GM12878 (cell line): ENCODE measurements around the gene NEMF. TPM values are rescaled to one million over a fixed set of nuclear protein-coding genes. Genes with fewer than 3 reads are reported as not detected.

Source experiments
- ATAC-seq: fragments of 200-7000 bp; cut with Tn5 transposase; 3 replicates; pipeline ENCODE4 v1.9.1; 2020; ENCODE audit warnings: mild to moderate bottlenecking, moderate library complexity
- Bru-seq: library from RNA; stranded (reverse); fragments of 400-500 nt; gene quantifications from one replicate; lab custom pipeline; 2021; lab: Mats Ljungman, UMichigan
- BruChase-seq, 2 experiments: library from RNA; stranded (reverse); fragments of 400-500 nt; gene quantifications; one replicate each; lab custom pipeline; 2021; lab: Mats Ljungman, UMichigan
- BruUV-seq: library from RNA; stranded (reverse); fragments of 400-500 nt; replicated peaks from 2 replicates; lab custom pipeline; 2021; lab: Mats Ljungman, UMichigan
- CTCF ChIA-PET: fragments of 300-600 bp; sonication (Branson Sonifier 250); formaldehyde crosslinking; extraction: SDS; loops from one replicate; lab custom pipeline; 2021; ENCODE audit warnings: inconsistent platforms; lab: Yijun Ruan, JAX
- POLR2A ChIA-PET: fragments of 350-600 bp; formaldehyde crosslinking; extraction: SDS; loops from one replicate; lab custom pipeline; 2021; ENCODE audit warnings: inconsistent platforms; lab: Charles Lee
- RAD21 ChIA-PET: fragments of 300-600 bp; sonication (Branson Sonifier 250); formaldehyde crosslinking; loops from one replicate; lab custom pipeline; 2023; ENCODE audit warnings: antibody characterized with exemption; ENCODE audit not compliant: unreplicated experiment; lab: Charles Lee
- SMC1A ChIA-PET: fragments of 300-600 bp; sonication (Branson Sonifier 250); formaldehyde crosslinking; loops from one replicate; lab custom pipeline; 2023; ENCODE audit not compliant: unreplicated experiment, uncharacterized antibody; lab: Charles Lee
- DNase-seq: peaks from one replicate; pipeline ENCODE4 v3.0.0-alpha.2; 2011; ENCODE audit warnings: low read depth, low spot score
- FAIRE-seq: peaks from 3 replicates; lab custom pipeline; 2011; peaks lifted over from hg19 to GRCh38; lab: Jason Lieb, UNC
- H2AFZ ChIP-seq: 2 replicates; pipeline ENCODE4 v1.6.0; 2011; ENCODE audit warnings: low read depth, low read length, control low read depth; ENCODE audit not compliant: control insufficient read depth
- H3K27ac ChIP-seq: 2 replicates; pipeline ENCODE4 v1.5.1; 2011; ENCODE audit warnings: control low read depth; ENCODE audit not compliant: control insufficient read depth, insufficient read depth
- H3K27me3 ChIP-seq, 2 experiments: replicated peaks in 1 of 2; 2 replicates each; pipeline versions ENCODE4 v1.6.0 to v1.6.1; 2011; ENCODE audit warnings: low read length in 1 of 2; ENCODE audit not compliant: control insufficient read depth in 2 of 2, insufficient read depth in 2 of 2
- H3K36me3 ChIP-seq, 2 experiments: 2 replicates each; pipeline ENCODE4 v1.5.1; 2011; ENCODE audit warnings: low read length in 1 of 2; ENCODE audit not compliant: control insufficient read depth in 2 of 2, insufficient read depth in 2 of 2
- H3K4me1 ChIP-seq: 2 replicates; pipeline ENCODE4 v1.6.1; 2011; ENCODE audit warnings: mild to moderate bottlenecking, low read length, moderate library complexity, mixed read lengths; ENCODE audit not compliant: control insufficient read depth, insufficient read depth
- H3K4me2 ChIP-seq: 2 replicates; pipeline ENCODE4 v1.6.0; 2011; ENCODE audit warnings: control low read depth; ENCODE audit not compliant: control insufficient read depth, insufficient read depth
- H3K4me3 ChIP-seq: fragments of 200-600 bp; sonication (generic); 2 replicates; pipeline ENCODE4 v1.5.1; 2016
- H3K79me2 ChIP-seq: 2 replicates; pipeline ENCODE4 v1.6.0; 2011; ENCODE audit warnings: low read length; ENCODE audit not compliant: control insufficient read depth, insufficient read depth
- H3K9ac ChIP-seq: 2 replicates; pipeline ENCODE4 v1.8.0; 2011; ENCODE audit warnings: low read length, control low read depth, mixed read lengths; ENCODE audit not compliant: control insufficient read depth, insufficient read depth
- H3K9me3 ChIP-seq: replicated peaks from 3 replicates; pipeline ENCODE4 v1.5.1; 2011; ENCODE audit warnings: mild to moderate bottlenecking, low read length; ENCODE audit not compliant: control insufficient read depth, insufficient read depth
- H4K20me1 ChIP-seq: 2 replicates; pipeline ENCODE4 v1.6.0; 2011; ENCODE audit not compliant: control insufficient read depth, insufficient read depth
- HDGF ChIP-seq: fragments of 450-650 bp; IDR thresholded peaks from 2 replicates; pipeline ENCODE4 v1.6.1; 2016; ENCODE audit warnings: antibody characterized with exemption
- LARP7 ChIP-seq: fragments of 450-650 bp; IDR thresholded peaks from 2 replicates; pipeline ENCODE4 v1.6.1; 2017; ENCODE audit warnings: mild to moderate bottlenecking
- SUPT20H ChIP-seq: IDR thresholded peaks from 2 replicates; pipeline ENCODE4 v1.6.1; 2011; ENCODE audit warnings: low read depth, mild to moderate bottlenecking, low read length, moderate library complexity, borderline replicate concordance; ENCODE audit not compliant: control insufficient read depth
- TBL1XR1 ChIP-seq: IDR thresholded peaks from 2 replicates; pipeline ENCODE4 v1.6.1; 2012; ENCODE audit warnings: low read depth, low read length, improper control_type of control experiment
- WGBS: methylation state at CpG from one replicate; pipeline ENCODE4 v1.1.6; 2016; ENCODE audit warnings: low lambda C conversion rate; ENCODE audit not compliant: insufficient replicate concordance, insufficient coverage; ENCODE audit errors: missing lambda C conversion rate; 5-methylcytosine and 5-hydroxymethylcytosine counted together
- in situ Hi-C: fragments of 300-500 bp; cut with MboI; formaldehyde crosslinking; loops from 9 replicates; pipeline ENCODE4 v1.14.3; 2018; ENCODE audit warnings: mixed read lengths
- intact Hi-C: fragments of 100-400 bp; cut with micrococcal nuclease; formaldehyde crosslinking; loops from one replicate; pipeline ENCODE4 v1.14.2; 2022; ENCODE audit not compliant: unreplicated experiment
- long read RNA-seq, 2 experiments: library from polyadenylated mRNA; unstranded; transcript quantifications; one replicate each; pipeline ENCODE4 v2.0.0, GENCODE V29; 2019 to 2020
- polyA minus RNA-seq, 3 experiments: library from RNA; depleted of rRNA, polyadenylated mRNA; stranded (reverse); fragments of >200 nt; gene quantifications; 2 replicates each; pipeline ENCODE4 v1.2.3, GENCODE V29; 2011
- polyA plus RNA-seq, 11 experiments: library from polyadenylated mRNA; depleted of rRNA in 4 of 11; unstranded in 6 of 11; stranded (reverse) in 5 of 11; fragments of >200 nt; fragmentation: Nextera tagmentation in 4 of 11; fragmentation: Illumina TruSeq in 1 of 11; extraction: Ambion mirVana in 4 of 11; extraction: Trizol in 1 of 11; gene quantifications; 1 replicate in 1 of 11; 2 replicates in 10 of 11; pipeline versions ENCODE4 v1.2.1 to v1.2.3, GENCODE V29; 2011 to 2016; ENCODE audit warnings: inconsistent platforms in 2 of 11, missing spikeins in 2 of 11, low read depth in 1 of 11
- total RNA-seq, 4 experiments: library from RNA; depleted of rRNA in 3 of 4; stranded (reverse); fragments of >200 nt in 3 of 4; fragmentation: Illumina TruSeq in 1 of 4; extraction: Trizol in 1 of 4; gene quantifications; 2 replicates each; pipeline versions ENCODE4 v1.2.1 to v1.2.3, GENCODE V29; 2013 to 2021
- TF ChIP-seq, protein P1 (sequence below): fragments of 450-650 bp; IDR thresholded peaks from 2 replicates; pipeline ENCODE4 v1.6.1; 2018; ENCODE audit warnings: borderline replicate concordance, mild to moderate bottlenecking; ENCODE audit not compliant: partially characterized antibody
- TF ChIP-seq, protein P2 (sequence below): fragments of 450-650 bp; IDR thresholded peaks from 2 replicates; pipeline ENCODE4 v1.6.1; 2017; ENCODE audit warnings: mild to moderate bottlenecking, moderate library complexity
- TF ChIP-seq, protein P3 (sequence below): IDR thresholded peaks from 2 replicates; pipeline ENCODE4 v1.6.1; 2011; ENCODE audit warnings: mild to moderate bottlenecking, low read depth, low read length, moderate library complexity; ENCODE audit not compliant: insufficient replicate concordance

Gene NEMF
- 415 and 438 TPM in 2 replicates for total RNA-seq (2013; cell fraction: nucleolus; rRNA removed)
- total RNA-seq (2014; rRNA removed), result 46.7 and 58.0 TPM in 2 replicates
- total RNA-seq (2014; rRNA removed; fragmentation: Illumina TruSeq; extraction: Trizol), result 80.1 and 87.2 TPM in 2 replicates
- total RNA-seq (2021), result 47.7 and 49.4 TPM in 2 replicates
- polyA plus RNA-seq (2011; ENCODE audit: low read depth), result 15.2 TPM
- polyA plus RNA-seq (2011; rRNA removed), result 60.2 and 86.4 TPM in 2 replicates
- polyA plus RNA-seq (2011; cell fraction: cytosol; rRNA removed), result 12.5 and 20.0 TPM in 2 replicates
- polyA plus RNA-seq (2011; cell fraction: nucleus; rRNA removed), result 81.1 and 95.0 TPM in 2 replicates
- 33.0 and 33.7 TPM in 2 replicates for polyA plus RNA-seq (2012)
- polyA plus RNA-seq (2014; fragmentation: Illumina TruSeq; extraction: Trizol), result 73.9 and 93.3 TPM in 2 replicates
- 10 to 100 TPM; 36.8 to 62.6 TPM for polyA plus RNA-seq (2014; fragmentation: Nextera tagmentation; extraction: Ambion mirVana)
- 28.6 and 31.5 TPM in 2 replicates for polyA plus RNA-seq (2014; rRNA removed)
- 10 to 100 TPM; 62.0 to 72.5 TPM for polyA plus RNA-seq (2016; fragmentation: Nextera tagmentation; extraction: Ambion mirVana)
- polyA minus RNA-seq (2011; rRNA and poly(A)+ RNA removed), result 76.8 and 95.8 TPM in 2 replicates
- polyA minus RNA-seq (2011; cell fraction: cytosol; rRNA and poly(A)+ RNA removed), result 18.6 and 21.8 TPM in 2 replicates
- 72.4 and 134 TPM in 2 replicates for polyA minus RNA-seq (2011; cell fraction: nucleus; rRNA and poly(A)+ RNA removed)
- Bru-seq, nascent RNA, result percentile 90 among the genes with signal in this experiment
- BruChase-seq, experiment 1, labeled RNA remaining after a 6-hour chase, result percentile 92 among the genes with signal in this experiment
- percentile 93 among the genes with signal in this experiment for BruChase-seq, experiment 2, labeled RNA remaining after a 2-hour chase
- long read RNA-seq, experiment 1, partial matches to known transcripts, result 40 of 43 reads
- long read RNA-seq, experiment 1, other reads (novel, unspliced or antisense), result 3 of 43 reads
- long read RNA-seq, experiment 2, partial matches to known transcripts, result 238 of 275 reads
- long read RNA-seq, experiment 2, other reads (novel, unspliced or antisense), result 35 of 275 reads

DNA sequence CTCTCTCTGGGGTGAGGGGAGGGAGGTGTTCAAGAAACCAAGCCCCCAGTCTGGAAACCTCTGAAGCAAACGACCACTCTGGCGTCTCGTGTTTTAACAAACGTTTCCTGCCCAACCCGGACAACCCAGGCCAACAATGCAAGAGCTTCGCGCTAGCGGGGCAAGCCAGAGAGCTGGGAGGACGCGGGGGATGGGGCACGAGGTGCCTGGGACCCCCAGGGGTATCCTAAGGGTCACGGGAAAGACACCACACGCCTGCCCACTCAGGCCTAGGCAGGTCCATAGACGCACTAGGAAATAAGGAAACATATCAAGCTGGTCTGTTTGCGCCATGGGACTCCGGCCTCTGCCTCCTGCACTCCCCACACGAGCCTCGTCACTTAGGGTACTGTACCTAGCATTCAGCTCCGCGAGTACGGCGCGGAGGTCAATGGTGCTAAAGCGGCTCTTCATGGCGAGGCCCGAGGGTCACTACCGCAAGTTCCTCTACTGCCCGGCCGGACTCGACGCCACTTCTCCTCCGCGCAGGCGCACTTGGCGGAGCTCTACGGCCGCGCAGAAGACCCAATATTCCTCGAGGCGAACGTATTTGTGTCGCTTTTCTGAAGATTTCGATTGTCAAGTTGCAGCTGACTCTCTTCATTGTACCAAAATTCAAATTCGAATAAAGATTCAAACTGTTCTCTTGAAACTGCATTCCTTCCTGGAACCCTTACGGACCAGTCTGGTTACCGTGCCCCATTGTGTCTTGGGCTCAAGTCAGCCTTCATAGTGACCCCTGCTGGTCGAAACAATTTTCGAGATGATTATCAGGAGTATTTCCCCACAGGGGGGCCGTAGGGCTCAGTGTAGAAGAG lies at the start of gene NEMF:
NEMF (minus strand) TSS at position 488 of the 857 bp plus-strand sequence; CDS start at position 453, 35 bp downstream.
- Histone ChIP-seq H3K79me2 (peaks cover 35% of the 10 kb centered on the region), H3K4me3 (peak within 1 kb of the TSS; percentile 97), H2AFZ (peak within 1 kb of the TSS; percentile 98), H3K9ac (peak within 1 kb of the TSS; percentile 81), H3K4me2 (peak within 1 kb of the TSS; percentile 96), H4K20me1 (no peaks in the 10 kb centered on the region), H3K36me3 (peaks cover 0 to 5% of the 10 kb centered on the region in 2 experiments; a peak in 1 of 4 replicates), H3K27me3 (no peaks in the 10 kb centered on the region), H3K9me3 (no peaks in the 10 kb centered on the region), H3K4me1 (peaks cover 1% of the 10 kb centered on the region; the same call in 1 of the 2 replicates), H3K27ac (peak within 1 kb of the TSS; percentile 88)
- in situ Hi-C loops, result loop anchor here (5.0 kb wide), 1 partner anchor 680 kb away; the partner anchor contains the start of gene MAP4K5
- DNase-seq (peak; percentile 92), FAIRE-seq (peak; percentile 94), ATAC-seq (peak; percentile 89)
- under 1% methylated on average over 49 of the region's 49 CpGs for WGBS
- SMC1A ChIA-PET, result interaction anchor here (0.7 to 4.9 kb wide), 36 partner anchors 13 to 1007 kb away, joined by 3 to 91 read pairs (median 4); partner anchors contain the start of genes KLHDC2, LRR1 and RPS29
- POLR2A ChIA-PET, result interaction anchor here (0.6 to 4.4 kb wide), 21 partner anchors 10 to 459 kb away, joined by 3 to 54 read pairs (median 4); partner anchors contain the start of genes DNAAF2, KLHDC2, L2HGDH and MGAT2
- intact Hi-C loops, result loop anchor here (2.0 kb wide), 2 partner anchors 218 to 680 kb away; partner anchors contain the start of genes DNAAF2 and MAP4K5
- BruUV-seq, result TSS peak; percentile 68
- CTCF ChIA-PET, result interaction anchor here (0.6 to 10.5 kb wide), 60 partner anchors 10 to 1008 kb away, joined by 3 to 196 read pairs (median 4); partner anchors contain the start of genes CDKL1, DNAAF2, RPL36AL and VCPKMT
- RAD21 ChIA-PET, result interaction anchor here (0.6 to 4.4 kb wide), 24 partner anchors 10 to 885 kb away, joined by 3 to 55 read pairs (median 7); partner anchors contain the start of genes ARF6, DNAAF2, KLHDC2 and SOS2
- TF ChIP-seq, protein P1, sequence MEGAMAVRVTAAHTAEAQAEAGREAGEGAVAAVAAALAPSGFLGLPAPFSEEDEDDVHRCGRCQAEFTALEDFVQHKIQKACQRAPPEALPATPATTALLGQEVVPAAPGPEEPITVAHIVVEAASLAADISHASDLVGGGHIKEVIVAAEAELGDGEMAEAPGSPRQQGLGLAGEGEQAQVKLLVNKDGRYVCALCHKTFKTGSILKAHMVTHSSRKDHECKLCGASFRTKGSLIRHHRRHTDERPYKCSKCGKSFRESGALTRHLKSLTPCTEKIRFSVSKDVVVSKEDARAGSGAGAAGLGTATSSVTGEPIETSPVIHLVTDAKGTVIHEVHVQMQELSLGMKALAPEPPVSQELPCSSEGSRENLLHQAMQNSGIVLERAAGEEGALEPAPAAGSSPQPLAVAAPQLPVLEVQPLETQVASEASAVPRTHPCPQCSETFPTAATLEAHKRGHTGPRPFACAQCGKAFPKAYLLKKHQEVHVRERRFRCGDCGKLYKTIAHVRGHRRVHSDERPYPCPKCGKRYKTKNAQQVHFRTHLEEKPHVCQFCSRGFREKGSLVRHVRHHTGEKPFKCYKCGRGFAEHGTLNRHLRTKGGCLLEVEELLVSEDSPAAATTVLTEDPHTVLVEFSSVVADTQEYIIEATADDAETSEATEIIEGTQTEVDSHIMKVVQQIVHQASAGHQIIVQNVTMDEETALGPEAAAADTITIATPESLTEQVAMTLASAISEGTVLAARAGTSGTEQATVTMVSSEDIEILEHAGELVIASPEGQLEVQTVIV, result peak; percentile 30
- TF ChIP-seq, protein P2, sequence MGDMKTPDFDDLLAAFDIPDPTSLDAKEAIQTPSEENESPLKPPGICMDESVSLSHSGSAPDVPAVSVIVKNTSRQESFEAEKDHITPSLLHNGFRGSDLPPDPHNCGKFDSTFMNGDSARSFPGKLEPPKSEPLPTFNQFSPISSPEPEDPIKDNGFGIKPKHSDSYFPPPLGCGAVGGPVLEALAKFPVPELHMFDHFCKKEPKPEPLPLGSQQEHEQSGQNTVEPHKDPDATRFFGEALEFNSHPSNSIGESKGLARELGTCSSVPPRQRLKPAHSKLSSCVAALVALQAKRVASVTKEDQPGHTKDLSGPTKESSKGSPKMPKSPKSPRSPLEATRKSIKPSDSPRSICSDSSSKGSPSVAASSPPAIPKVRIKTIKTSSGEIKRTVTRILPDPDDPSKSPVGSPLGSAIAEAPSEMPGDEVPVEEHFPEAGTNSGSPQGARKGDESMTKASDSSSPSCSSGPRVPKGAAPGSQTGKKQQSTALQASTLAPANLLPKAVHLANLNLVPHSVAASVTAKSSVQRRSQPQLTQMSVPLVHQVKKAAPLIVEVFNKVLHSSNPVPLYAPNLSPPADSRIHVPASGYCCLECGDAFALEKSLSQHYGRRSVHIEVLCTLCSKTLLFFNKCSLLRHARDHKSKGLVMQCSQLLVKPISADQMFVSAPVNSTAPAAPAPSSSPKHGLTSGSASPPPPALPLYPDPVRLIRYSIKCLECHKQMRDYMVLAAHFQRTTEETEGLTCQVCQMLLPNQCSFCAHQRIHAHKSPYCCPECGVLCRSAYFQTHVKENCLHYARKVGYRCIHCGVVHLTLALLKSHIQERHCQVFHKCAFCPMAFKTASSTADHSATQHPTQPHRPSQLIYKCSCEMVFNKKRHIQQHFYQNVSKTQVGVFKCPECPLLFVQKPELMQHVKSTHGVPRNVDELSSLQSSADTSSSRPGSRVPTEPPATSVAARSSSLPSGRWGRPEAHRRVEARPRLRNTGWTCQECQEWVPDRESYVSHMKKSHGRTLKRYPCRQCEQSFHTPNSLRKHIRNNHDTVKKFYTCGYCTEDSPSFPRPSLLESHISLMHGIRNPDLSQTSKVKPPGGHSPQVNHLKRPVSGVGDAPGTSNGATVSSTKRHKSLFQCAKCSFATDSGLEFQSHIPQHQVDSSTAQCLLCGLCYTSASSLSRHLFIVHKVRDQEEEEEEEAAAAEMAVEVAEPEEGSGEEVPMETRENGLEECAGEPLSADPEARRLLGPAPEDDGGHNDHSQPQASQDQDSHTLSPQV, result no peak
- TF ChIP-seq SUPT20H, result no peak
- peak; percentile 75; the same call in 1 of the 2 replicates for TF ChIP-seq TBL1XR1
- TF ChIP-seq HDGF, result no peak
- TF ChIP-seq, protein P3, sequence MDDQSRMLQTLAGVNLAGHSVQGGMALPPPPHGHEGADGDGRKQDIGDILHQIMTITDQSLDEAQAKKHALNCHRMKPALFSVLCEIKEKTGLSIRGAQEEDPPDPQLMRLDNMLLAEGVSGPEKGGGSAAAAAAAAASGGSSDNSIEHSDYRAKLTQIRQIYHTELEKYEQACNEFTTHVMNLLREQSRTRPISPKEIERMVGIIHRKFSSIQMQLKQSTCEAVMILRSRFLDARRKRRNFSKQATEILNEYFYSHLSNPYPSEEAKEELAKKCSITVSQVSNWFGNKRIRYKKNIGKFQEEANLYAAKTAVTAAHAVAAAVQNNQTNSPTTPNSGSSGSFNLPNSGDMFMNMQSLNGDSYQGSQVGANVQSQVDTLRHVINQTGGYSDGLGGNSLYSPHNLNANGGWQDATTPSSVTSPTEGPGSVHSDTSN, result no peak
- TF ChIP-seq LARP7, result peak; percentile 85
